HepG2 (cell line): ENCODE data around the gene ATP12A.

ENCODE experiments used
- CEBPB ChIP-seq: IDR thresholded peaks from 2 replicates; pipeline ENCODE4 v1.6.1; 2011; ENCODE audit warnings: low read depth, low read length, improper control_type of control experiment, borderline replicate concordance
- ZFP36 ChIP-seq: fragments of 150-350 bp; IDR thresholded peaks from 2 replicates; pipeline ENCODE4 v1.6.1; 2018; ENCODE audit warnings: borderline replicate concordance, low read length, low read depth; ENCODE audit not compliant: partially characterized antibody
- TF ChIP-seq, protein P1 (sequence below): sonication (generic); formaldehyde crosslinking; IDR thresholded peaks from 2 replicates; pipeline ENCODE4 v1.5.0; 2020; ENCODE audit warnings: mild to moderate bottlenecking, missing genetic modification reagents, moderate library complexity
- TF ChIP-seq, protein P2 (sequence below): IDR thresholded peaks from 2 replicates; pipeline ENCODE4 v1.6.1; 2012; ENCODE audit warnings: inconsistent platforms

DNA sequence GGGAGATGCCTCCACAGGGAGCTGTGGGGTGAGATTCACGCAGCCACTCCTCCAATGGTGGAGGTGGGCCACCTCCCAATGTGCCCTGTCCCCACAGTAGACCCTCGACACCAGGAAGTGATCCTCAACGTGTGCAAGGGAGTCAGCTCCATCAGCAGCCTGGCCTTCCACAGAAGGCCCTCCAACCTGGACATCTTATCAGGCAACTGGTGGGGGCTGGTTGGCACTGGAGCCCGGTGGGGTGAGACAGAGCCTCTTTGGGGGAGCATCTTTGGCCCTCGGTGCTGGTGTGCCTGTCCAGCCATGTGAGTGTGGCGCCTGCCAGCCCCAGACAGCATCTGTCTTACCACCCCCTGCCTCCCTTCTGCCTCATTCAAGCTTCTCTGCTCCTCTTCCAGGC lies 64.0 kb downstream of the ATP12A start:
- TF ChIP-seq, protein P1, sequence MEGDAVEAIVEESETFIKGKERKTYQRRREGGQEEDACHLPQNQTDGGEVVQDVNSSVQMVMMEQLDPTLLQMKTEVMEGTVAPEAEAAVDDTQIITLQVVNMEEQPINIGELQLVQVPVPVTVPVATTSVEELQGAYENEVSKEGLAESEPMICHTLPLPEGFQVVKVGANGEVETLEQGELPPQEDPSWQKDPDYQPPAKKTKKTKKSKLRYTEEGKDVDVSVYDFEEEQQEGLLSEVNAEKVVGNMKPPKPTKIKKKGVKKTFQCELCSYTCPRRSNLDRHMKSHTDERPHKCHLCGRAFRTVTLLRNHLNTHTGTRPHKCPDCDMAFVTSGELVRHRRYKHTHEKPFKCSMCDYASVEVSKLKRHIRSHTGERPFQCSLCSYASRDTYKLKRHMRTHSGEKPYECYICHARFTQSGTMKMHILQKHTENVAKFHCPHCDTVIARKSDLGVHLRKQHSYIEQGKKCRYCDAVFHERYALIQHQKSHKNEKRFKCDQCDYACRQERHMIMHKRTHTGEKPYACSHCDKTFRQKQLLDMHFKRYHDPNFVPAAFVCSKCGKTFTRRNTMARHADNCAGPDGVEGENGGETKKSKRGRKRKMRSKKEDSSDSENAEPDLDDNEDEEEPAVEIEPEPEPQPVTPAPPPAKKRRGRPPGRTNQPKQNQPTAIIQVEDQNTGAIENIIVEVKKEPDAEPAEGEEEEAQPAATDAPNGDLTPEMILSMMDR (CRISPR knock-in tag): no peak
- TF ChIP-seq, protein P2, sequence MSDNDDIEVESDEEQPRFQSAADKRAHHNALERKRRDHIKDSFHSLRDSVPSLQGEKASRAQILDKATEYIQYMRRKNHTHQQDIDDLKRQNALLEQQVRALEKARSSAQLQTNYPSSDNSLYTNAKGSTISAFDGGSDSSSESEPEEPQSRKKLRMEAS: no peak
- TF ChIP-seq CEBPB (no peak), ZFP36 (no peak)
